Dendritic cell treated with granulocyte-macrophage colony-stimulating factor and Interleukin-4, amounts not matched to agents 40 ng/mL and 50 ng/mL, for 4 days (primary cell): ENCODE data around the gene CETP.

Experiments
- H3K27ac Mint-ChIP-seq: one replicate; pipeline ENCODE4 v1.8.0; 2022; ENCODE audit warnings: mild to moderate bottlenecking, mixed read lengths
- H3K27me3 Mint-ChIP-seq: one replicate; pipeline ENCODE4 v1.8.0; 2022; ENCODE audit warnings: mild to moderate bottlenecking, mixed read lengths
- H3K36me3 Mint-ChIP-seq: one replicate; pipeline ENCODE4 v1.8.0; 2022; ENCODE audit warnings: low read depth, mixed read lengths
- H3K4me1 Mint-ChIP-seq: one replicate; pipeline ENCODE4 v1.8.0; 2022; ENCODE audit warnings: low read depth, mixed read lengths
- H3K4me3 Mint-ChIP-seq: one replicate; pipeline ENCODE4 v1.8.0; 2022; ENCODE audit warnings: mild to moderate bottlenecking, moderate library complexity, mixed read lengths
- H3K9me3 Mint-ChIP-seq: one replicate; pipeline ENCODE4 v1.8.0; 2022; ENCODE audit warnings: mixed read lengths
- intact Hi-C: fragments of 100-400 bp; cut with micrococcal nuclease; formaldehyde crosslinking; loops from one replicate; pipeline ENCODE4 v1.15.0; 2022

CETP gene

DNA sequence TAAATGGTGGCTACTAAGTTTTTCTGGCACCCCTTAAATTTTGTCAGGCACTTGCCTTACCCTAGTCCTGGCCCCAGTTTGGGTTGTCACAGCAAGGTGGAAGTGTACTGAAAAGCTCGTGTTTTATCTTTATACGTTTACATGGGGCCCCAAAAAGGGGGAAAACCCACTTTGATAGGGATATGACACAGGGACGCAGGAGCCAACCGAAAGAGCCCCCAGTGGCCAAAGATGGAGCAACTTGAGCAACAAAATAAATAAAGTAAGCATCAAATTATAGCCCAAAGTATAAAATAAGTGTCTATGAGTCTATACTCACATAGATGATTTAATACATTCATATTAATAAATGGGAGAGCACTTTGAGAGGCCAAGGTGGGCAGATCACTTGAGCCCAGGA, 5.0 kb upstream of the CETP start:
- no peaks in the 10 kb centered on the region for H3K9me3 Mint-ChIP-seq
- peaks cover 2% of the 10 kb centered on the region for H3K27me3 Mint-ChIP-seq
- no peak overlapping the region for H3K4me3 Mint-ChIP-seq
- H3K4me1 Mint-ChIP-seq, result peaks cover 42% of the 10 kb centered on the region
- H3K27ac Mint-ChIP-seq, result no peak overlapping the region
- no peaks in the 10 kb centered on the region for H3K36me3 Mint-ChIP-seq
- intact Hi-C loops, result no loop called here

DNA sequence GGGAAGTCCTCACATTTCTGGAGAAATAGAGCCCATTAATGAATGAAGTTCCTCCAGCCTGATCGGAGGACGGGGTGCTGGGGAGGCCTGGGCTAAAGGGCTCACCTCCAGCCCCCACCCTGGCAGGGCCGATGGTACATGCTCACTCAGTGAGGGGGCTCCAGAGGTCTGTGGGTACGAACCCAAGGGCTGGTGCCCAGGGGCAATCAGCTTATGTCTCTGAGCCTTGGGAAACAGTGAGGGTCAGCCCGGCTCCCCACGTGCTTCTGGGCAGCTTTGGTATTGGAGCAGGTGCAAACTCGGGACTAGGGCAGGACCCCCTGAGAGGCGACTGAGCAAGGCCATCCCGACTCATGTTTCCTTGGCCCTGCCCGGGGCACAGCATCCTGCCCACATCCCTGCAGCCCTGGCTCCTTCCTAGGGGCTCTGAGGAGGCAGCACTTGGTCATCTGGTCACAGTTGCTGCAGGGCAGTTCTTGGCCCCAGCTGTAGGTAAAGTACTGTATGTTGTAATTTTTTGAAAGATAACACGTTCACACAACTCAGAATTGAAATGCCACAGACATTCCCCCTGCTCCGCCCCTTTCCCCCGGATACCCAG, 969 bp upstream of the CETP start:
- Mint-ChIP-seq H3K27ac (no peak overlapping the region), H3K4me3 (no peak overlapping the region), H3K9me3 (no peaks in the 10 kb centered on the region), H3K4me1 (peaks cover 50% of the 10 kb centered on the region), H3K36me3 (no peaks in the 10 kb centered on the region), H3K27me3 (peaks cover 4% of the 10 kb centered on the region)
- intact Hi-C loops, result loop anchor here (10.0 kb wide), 1 partner anchor 204 kb away; no protein-coding TSS in a partner anchor

DNA sequence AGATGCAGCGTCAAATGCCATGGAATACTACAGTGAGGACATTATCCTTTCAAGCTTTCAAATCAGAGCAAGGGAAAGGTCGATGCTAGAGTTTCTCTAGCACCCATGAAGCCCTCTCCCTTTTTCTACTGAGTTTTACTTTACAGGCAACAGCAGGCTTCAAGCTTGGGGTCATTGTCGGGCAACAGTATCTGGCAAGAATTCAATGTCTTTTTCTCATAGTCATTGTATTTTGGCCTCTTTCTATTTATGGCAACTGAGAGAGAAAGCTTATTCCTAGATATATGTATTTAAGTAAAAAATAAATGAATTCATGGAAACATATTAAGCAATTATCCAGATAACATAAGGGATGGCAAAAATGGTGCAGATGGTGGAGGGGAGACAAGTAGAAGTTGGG, 364 bp upstream of the CETP start:
- Mint-ChIP-seq H3K4me3 (no peak overlapping the region), H3K27ac (no peak overlapping the region), H3K36me3 (no peaks in the 10 kb centered on the region), H3K27me3 (peaks cover 4% of the 10 kb centered on the region), H3K4me1 (peaks cover 56% of the 10 kb centered on the region), H3K9me3 (no peaks in the 10 kb centered on the region)
- intact Hi-C loops, result loop anchor here (10.0 kb wide), 1 partner anchor 203 kb away; no protein-coding TSS in a partner anchor

DNA sequence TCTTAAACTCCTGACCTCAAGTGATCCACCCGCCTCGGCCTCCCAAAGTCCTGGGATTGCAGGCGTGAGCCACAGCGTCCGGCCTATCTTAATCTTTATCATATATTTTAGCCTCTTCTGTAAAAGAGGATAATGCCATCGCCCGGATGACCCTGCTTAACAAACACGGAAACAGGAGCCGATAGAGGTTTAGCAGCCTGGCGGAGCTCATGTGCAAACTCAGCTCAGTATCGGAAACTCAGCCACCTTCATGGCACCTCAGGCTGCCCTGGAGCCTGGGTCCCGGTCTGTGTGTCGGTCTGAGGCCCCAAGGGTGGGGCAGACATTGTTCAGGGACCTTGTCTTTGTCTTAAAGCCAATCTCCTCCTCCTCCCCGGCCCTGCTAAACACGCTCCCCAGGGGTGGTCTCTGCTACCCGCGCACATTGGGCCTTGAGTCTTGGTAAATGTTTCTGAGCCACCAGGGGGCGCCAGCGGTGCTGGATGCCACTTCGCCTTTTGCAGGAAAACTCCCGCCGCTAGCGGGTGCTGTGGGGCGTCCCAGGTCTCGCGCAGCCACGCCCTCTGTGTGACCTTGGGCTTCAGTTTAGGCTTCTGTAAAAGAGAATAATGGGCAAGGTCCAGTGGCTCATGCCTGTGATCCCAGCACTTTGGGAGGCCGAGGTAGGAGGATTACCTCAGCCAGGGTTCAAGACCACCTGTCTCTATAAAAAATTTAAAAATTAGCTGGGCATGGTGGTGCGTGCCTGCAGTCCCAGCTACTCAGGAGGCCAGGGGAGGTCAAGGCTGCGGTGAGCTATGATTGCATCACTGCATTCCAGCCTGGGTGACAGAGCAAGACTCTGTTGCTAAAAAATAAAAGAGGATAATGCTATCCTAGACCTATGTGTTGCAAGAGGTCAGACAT, 2.7 kb downstream of the CETP start:
- Mint-ChIP-seq H3K27ac (peak overlapping the region; percentile 76), H3K9me3 (no peaks in the 10 kb centered on the region), H3K4me1 (peaks cover 72% of the 10 kb centered on the region)

DNA sequence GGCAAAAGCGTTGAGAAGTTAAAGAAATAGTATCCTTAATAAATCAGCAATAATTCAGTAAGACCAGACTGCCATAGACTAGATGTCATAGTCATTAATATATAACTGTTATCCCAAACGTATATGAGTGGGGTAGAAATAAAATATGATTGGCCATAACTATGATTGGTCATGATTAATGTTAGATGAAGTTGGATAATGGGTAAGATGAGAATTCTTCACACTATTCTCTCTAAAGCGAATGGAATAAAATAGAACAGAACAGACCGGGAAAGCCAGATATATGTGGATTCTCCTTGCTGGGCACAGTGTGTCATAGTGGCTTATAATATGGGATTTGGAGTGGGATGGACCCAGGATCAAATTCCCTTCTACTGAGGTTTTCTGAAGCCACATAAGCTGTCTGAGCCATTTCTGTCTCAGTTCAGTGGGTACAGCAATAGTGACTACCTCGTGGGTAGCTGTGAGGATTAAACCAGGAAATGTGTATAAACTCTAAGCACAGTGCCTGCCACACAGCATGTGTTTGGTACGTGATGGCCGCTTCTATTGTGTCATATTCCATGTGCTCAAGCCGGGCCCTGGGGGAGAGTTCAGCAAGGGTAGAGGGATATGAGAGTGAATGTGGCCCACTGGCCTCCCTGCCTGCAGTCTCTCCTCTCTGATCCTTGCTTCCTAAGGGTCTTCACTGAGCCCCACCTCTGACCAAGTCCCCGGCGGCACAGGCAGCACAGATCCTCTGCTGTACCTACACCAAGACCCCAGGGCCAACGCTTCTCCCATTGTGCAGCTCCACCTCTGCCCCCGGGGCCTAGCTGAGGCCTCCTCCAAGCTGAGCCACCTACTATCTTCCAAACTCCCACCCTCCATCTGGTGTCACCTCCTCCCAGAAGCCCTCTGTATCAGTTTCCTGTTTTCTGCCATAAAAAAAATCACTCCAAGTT, 3.7 kb downstream of the CETP start:
- Mint-ChIP-seq H3K4me3 (no peak overlapping the region), H3K36me3 (no peaks in the 10 kb centered on the region), H3K9me3 (no peaks in the 10 kb centered on the region), H3K27ac (peak overlapping the region; percentile 76), H3K4me1 (peaks cover 63% of the 10 kb centered on the region), H3K27me3 (peaks cover 2% of the 10 kb centered on the region)
- intact Hi-C loops, result loop anchor here (10.0 kb wide), 1 partner anchor 199 kb away; no protein-coding TSS in a partner anchor

More for the DNA sequence above, 2.7 kb downstream of the CETP start:
- Mint-ChIP-seq H3K36me3 (no peaks in the 10 kb centered on the region), H3K4me3 (no peak overlapping the region), H3K27me3 (peaks cover 2% of the 10 kb centered on the region)
- intact Hi-C loops, result loop anchor here (1.0 to 10.0 kb wide), 2 partner anchors 81 to 200 kb away; no protein-coding TSS in a partner anchor

DNA sequence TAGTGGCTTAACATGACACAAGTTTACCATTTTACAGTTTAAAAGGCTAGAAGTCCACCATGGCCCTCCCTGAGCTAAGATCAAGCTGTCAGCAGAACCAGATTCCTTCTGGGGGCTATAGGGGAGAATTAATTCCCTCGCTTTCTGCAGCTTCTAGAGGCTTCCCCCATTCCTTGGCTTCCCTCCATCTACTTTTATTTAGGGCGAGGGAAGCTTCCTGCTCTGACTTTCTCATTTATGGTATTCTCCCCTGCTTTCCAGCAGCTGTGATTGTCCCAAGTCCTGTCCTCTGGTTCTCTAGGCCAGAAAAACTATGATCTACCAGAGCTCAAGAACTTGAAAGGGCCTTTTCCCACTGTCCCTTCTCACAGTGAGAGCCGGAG, 4.3 kb downstream of the CETP start:
- intact Hi-C loops, result loop anchor here (10.0 kb wide), 1 partner anchor 199 kb away; no protein-coding TSS in a partner anchor
- no peaks in the 10 kb centered on the region for H3K36me3 Mint-ChIP-seq
- H3K27me3 Mint-ChIP-seq, result peaks cover 2% of the 10 kb centered on the region
- peak overlapping the region; percentile 76 for H3K27ac Mint-ChIP-seq
- H3K4me1 Mint-ChIP-seq, result peaks cover 56% of the 10 kb centered on the region
- H3K4me3 Mint-ChIP-seq, result no peak overlapping the region
- no peaks in the 10 kb centered on the region for H3K9me3 Mint-ChIP-seq

DNA sequence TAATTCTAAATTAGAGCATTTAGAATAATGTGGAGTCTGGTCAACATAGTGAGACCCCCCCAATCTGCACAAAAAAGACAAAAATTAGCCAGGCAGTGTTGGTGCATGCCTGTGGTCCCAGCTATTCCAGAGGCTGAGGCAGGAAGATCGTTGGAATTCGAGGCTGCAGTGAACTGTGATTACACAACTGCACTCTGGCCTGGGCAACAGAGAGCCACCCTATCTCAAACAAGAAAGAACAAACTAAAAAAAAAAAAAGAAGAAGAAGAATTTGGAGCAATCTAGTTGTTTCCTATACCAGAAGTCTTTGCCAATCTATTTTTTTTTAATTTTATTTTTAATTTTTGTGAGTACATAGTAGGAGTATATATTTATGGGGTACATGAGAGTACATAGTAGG, 6.0 kb downstream of the CETP start:
- H3K27ac Mint-ChIP-seq, result no peak overlapping the region
- H3K36me3 Mint-ChIP-seq, result no peaks in the 10 kb centered on the region
- peaks cover under 1% of the 10 kb centered on the region for H3K27me3 Mint-ChIP-seq
- H3K9me3 Mint-ChIP-seq, result no peaks in the 10 kb centered on the region
- intact Hi-C loops, result loop anchor here (10.0 kb wide), 1 partner anchor 197 kb away; no protein-coding TSS in a partner anchor
- no peak overlapping the region for H3K4me3 Mint-ChIP-seq
- peaks cover 46% of the 10 kb centered on the region for H3K4me1 Mint-ChIP-seq

DNA sequence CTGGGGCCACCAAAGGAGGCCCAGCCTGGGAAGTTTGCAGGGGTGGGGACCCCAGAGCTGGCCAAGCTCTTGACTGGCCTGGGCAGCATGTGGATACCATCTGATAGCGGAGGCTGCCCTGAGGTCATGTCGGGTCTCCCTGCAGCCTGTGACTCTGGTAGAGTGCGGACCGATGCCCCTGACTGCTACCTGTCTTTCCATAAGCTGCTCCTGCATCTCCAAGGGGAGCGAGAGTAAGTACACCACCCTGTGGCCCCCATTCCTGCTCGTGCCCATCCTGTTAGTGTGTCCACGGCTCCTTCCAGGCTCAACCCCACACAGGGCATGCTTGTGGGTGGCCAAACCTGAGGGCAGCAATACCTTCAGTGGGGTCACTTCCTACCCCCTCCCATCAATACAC, 8.0 kb downstream of the CETP start:
- no peak overlapping the region for H3K4me3 Mint-ChIP-seq
- intact Hi-C loops, result loop anchor here (10.0 kb wide), 1 partner anchor 195 kb away; no protein-coding TSS in a partner anchor
- H3K27me3 Mint-ChIP-seq, result peaks cover 1% of the 10 kb centered on the region
- peaks cover 56% of the 10 kb centered on the region for H3K4me1 Mint-ChIP-seq
- no peaks in the 10 kb centered on the region for H3K9me3 Mint-ChIP-seq
- no peaks in the 10 kb centered on the region for H3K36me3 Mint-ChIP-seq
- H3K27ac Mint-ChIP-seq, result no peak overlapping the region

DNA sequence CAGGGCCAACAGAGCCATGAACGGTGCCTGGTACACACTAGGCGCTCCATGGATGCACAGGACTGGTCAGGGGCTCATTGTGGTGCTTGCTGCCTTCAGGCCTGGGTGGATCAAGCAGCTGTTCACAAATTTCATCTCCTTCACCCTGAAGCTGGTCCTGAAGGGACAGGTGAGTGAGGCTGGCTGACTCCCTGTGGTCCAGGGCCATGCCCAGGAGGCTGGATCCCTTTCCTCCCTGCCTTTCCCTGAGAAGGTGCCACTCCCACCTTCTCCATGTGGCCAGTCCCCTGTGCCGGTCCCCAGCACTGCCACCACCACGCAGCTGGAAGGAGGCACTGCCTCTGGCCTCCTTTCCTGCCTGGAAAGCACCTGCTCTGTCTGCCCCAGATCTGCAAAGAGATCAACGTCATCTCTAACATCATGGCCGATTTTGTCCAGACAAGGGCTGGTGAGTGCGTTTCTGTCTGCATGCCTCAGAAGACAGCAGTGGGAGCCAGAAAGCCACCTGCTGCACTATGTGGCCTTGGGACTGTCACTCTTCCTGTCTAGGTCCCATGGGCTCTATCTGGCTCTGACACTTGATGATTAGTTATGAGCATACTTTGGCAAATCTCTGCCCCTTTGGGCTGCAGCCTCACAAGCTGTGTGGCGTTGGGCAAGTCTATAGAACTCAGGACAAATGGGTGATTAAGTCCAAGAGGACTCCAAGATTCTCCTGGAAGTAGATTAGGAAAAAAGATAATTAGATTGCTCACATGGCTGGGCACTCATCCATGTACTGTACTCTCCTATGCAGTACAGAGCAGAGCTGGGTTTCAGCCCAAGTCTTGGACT, 9.4 kb downstream of the CETP start:
- Mint-ChIP-seq H3K4me3 (no peak overlapping the region), H3K27me3 (peaks cover 7% of the 10 kb centered on the region), H3K36me3 (no peaks in the 10 kb centered on the region), H3K4me1 (peaks cover 56% of the 10 kb centered on the region), H3K9me3 (no peaks in the 10 kb centered on the region), H3K27ac (no peak overlapping the region)
- intact Hi-C loops, result no loop called here

DNA sequence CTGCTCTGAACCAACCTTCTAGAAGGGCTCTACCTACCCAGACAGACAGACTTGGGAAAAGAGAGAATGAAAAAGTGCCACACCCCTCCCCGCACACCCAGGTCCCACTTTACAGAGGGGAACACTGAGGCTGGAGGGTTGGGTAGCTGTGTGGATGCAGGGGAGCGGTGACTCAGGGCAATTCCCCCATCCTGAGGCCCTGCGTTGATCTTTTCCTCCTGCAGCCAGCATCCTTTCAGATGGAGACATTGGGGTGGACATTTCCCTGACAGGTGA, 10.0 kb downstream of the CETP start:
- H3K36me3 Mint-ChIP-seq, result no peaks in the 10 kb centered on the region

DNA sequence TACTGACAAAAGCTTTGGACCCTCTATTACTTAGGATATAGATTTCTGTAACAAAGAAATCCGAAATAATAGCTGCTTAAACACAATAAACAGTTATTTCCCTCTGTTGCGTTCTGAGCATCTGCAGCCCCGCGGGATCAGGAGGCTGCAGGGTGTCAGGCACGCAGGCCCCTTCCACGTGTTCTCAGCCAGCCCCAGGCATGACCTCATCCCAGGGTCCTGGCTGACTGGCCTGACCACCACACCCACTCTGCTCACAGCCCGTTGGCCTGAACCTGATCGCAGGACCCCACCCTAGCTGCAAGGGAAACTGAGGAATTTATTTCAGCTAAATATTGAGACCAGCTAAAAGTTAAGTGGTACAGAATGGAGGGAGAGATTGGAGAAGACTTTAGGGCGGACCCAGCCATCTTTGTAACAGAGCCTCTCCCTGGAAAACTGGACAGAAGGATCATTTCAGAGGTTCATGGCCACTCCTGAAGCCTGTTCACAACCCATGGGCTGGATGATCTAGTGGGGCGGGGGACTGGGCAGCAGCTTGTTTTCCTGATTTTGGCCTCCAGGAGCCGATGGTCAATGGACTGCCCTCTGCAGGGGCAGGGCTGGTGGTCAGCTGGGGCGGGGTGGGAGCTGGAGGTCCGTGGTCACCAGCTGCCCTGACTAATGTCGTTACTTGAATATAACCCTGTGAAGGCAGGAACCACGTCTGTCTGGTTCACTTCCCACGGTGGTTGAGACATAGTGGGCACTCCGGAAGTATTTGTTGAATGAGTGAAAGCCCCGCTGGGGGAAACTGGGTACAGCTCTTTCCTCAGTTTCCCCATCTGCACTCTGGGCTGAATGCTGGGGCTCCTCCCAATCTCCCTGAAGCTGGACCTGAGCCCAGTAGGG, 10.9 kb downstream of the CETP start:
- peaks cover 12% of the 10 kb centered on the region for H3K27me3 Mint-ChIP-seq
- H3K36me3 Mint-ChIP-seq, result no peaks in the 10 kb centered on the region
- H3K9me3 Mint-ChIP-seq, result no peaks in the 10 kb centered on the region
- H3K27ac Mint-ChIP-seq, result no peak overlapping the region
- H3K4me1 Mint-ChIP-seq, result peaks cover 55% of the 10 kb centered on the region
- intact Hi-C loops, result no loop called here
- no peak overlapping the region for H3K4me3 Mint-ChIP-seq

More for the DNA sequence above, 10.0 kb downstream of the CETP start:
- Mint-ChIP-seq H3K4me3 (no peak overlapping the region), H3K27me3 (peaks cover 12% of the 10 kb centered on the region), H3K9me3 (no peaks in the 10 kb centered on the region), H3K4me1 (peaks cover 54% of the 10 kb centered on the region), H3K27ac (no peak overlapping the region)
- intact Hi-C loops, result no loop called here

DNA sequence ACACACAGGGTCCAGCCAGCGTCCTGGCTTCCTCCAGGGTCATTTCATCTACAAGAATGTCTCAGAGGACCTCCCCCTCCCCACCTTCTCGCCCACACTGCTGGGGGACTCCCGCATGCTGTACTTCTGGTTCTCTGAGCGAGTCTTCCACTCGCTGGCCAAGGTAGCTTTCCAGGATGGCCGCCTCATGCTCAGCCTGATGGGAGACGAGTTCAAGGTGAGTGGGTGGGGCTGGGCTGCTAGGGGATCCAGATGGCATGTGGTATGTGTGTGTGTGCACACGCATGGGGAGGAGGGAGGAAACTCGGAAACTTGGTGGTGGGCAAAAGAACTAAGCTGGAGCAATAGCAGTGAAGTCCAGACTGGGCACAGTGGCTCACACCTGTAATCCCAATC, 11.5 kb downstream of the CETP start:
- Mint-ChIP-seq H3K4me3 (no peak overlapping the region), H3K27me3 (peaks cover 12% of the 10 kb centered on the region), H3K36me3 (no peaks in the 10 kb centered on the region), H3K9me3 (no peaks in the 10 kb centered on the region), H3K4me1 (peaks cover 56% of the 10 kb centered on the region), H3K27ac (no peak overlapping the region)
- intact Hi-C loops, result no loop called here
